HG02798 (cell line): ENCODE results near the gene NME4.
"Not testable (repeated sequence)": the region's sequence is repeated elsewhere in the genome, so short reads cannot be mapped to it uniquely, and the experiment has no call there.

ENCODE experiments used
- ATAC-seq: cut with Tn5 transposase; IDR thresholded peaks from one replicate; pipeline ENCODE4 v1.9.1; 2021; ENCODE audit warnings: mild to moderate bottlenecking; ENCODE audit not compliant: unreplicated experiment, poor library complexity

Gene NME4

GRCh38 chr16:375927-376816 lies 20.8 kb upstream of the NME4 start:
- no peak for ATAC-seq

DNA sequence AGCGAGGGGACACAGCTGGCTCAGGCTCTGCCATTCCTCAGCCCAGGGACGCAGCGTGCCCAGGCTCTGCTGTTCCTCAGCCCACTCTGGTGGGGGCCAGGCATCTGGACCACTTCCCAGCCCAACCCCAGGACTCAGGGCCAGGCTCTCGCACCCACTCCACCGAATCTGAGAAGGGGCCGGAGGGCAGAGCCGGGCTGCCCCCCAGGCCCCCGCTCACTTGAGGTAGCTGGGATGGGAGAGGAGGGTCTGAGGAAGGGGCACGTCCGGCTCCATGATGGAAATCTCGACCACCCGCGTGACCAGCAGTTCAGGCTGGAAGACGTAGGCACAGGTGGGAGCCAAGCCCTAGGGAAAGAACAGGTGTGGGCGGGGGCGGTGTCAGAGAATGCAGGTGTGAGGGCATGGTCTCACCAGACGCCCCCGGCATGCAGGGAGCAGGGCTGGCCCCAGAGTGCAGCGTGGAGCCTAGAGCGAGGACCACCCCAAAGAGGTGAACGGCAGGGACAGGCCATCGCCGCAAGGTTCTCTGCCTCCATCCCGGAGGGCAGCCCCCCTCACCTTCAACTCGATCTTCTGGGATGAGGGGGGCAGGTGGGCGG lies 20.1 kb upstream of the NME4 start:
- no peak for ATAC-seq

DNA sequence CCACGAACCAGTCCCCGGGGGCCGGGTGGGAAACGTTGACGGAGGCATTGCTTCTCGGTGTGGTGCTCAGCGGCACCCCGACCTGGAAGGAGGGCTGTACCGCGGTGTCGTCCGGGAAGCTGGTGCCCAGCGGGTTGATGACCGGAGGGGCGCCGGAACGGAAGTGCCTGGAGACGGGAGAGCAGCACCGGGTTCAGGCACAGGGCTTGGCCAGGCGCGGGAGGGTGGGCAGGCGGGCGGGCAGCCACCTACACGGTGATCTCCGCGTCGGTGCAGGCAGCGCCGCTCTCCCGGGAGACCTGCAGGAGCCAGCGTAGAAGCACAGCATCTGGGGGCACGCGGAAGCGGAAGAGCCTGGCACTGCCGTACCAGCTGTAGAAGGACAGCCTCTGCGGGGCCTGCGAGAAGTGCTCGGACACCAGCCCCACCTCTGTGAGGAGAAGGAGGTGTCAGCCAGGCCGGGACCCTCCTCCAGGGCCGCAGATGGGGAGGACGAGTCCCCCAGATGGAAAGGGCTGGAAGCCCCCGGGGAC lies 19.5 kb upstream of the NME4 start:
- ATAC-seq, result no peak

- not testable (repeated sequence) for ATAC-seq
Observed at GRCh38 chr16:378113-378820, 18.7 kb upstream of the NME4 start.

GRCh38 chr16:378821-379182 lies 18.2 kb upstream of the NME4 start:
- no peak for ATAC-seq

DNA sequence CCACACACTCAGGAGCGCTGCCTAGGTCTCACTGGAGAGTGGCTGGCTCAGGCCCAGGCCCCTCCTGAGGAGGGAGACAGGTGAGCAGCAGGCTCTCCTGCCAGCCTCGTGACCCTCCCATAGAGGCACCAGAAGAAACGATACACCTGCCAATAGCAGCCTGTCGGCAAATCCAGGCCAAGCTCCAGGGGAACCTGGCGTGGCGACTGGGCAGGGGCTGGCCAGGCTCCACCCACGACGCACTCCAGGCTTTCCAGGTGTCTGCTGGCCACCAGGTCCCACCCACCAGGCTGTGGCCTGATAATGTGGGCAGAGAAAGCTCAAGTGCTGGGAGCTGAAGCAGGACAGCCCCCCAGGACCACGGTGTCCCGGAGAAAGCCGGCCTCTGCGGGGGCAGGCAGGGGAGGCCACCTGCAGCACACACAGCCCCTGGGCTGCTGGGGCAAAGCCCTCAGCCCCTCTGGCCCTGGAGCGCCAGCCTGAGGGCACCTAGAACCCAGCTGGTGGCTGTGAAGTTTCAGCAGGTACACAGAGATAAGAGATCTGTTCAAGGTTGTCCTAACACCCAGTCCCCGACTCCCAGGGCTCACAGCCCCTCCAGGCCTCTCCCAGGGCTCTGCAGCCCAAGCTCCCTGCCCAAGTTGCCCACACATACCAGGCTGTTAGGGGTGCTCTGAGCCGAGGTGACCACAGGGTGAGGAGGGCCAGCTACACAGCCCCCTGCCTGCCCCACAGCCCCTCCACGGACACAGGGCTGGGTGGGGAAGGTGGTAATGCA lies 17.6 kb upstream of the NME4 start:
- ATAC-seq, result no peak

DNA sequence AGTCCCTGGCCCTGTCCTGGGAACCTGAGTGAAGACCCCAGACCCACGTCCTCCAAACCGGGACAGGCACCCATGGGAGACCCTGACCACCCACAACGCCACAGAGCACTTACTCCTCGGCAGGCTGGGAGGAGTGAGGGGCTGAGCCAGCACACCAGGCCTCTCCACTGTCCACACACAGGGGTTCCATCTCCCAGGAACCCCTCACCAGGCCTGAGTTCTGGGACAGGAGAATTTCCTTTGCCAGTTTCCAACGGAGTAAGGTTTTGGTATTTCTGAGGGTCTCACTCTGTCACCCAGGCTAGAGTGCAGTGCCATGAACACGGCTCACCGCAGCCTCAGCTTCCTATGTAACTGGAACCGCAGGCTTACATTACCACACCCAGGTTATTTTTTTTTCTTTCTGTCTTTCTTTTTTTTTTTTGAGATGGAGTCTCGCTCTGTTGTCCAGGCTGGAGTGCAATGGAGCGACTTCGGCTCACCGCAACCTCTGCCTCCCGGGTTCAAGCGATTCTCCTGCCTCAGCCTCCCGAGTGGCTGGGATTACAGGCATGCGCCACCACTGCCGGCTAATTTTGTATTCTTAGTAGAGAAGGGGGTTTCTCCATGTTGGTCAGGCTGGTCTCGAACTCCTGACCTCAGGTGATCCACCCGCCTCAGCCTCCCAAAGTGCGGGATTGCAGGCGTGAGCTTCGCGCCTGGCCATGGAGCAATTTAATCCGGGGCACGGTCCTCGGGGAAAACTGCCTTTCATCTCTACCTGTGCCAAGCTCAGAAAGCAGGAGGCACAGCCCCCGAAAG lies 16.8 kb upstream of the NME4 start:
- no peak for ATAC-seq

- ATAC-seq, result no peak
Observed at GRCh38 chr16:380762-381011, 16.3 kb upstream of the NME4 start.

DNA sequence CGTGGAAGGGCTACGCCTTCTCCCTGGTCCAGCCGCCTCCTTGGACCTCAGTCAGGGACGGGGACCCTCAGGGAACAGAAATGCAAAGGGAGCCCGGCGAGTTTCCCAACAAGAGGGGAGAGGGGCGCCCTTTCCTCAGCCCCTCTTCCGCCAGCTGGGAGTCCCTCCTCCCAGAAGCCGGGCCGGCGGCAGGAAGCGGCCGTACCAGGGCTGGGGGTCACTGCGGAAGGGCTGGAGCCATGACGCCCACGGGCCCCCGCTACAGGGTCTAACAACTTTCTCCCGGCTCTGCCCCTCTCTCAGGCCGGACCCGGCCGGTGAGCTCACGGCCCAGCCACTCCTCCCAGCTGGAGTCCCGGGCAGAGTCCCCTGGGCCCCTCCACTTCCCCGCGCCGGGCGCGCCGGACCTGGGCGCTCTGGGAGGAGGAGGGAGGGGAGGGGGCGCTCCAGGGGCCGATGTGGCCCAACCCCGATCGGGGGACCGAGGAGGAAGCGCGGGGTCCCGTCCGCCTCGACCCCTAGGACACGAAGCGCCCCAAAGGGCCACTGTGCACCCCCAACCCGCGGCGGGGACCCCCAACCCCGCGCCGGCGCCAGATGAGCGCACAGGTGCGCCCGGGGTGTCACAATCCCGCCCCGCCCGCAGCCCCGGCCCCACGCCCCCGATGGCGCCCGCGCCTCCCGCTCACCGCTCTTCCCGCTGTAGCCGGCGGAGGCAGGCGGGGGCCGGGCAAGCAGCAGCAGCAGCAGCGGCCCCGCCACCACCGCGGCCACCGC lies 15.8 kb upstream of the NME4 start:
- peak; percentile 14 for ATAC-seq

GRCh38 chr16:381789-382717 lies 14.9 kb upstream of the NME4 start, which contains the start of gene PGAP6:
PGAP6 (minus strand) TSS chr16:381978; CDS start chr16:381821, 157 bp downstream.
- peak; percentile 74 for ATAC-seq

- ATAC-seq, result no peak
Observed at GRCh38 chr16:383326-384051, 13.5 kb upstream of the NME4 start.

- ATAC-seq, result no peak
Observed at GRCh38 chr16:386641-387156, 10.3 kb upstream of the NME4 start.

DNA sequence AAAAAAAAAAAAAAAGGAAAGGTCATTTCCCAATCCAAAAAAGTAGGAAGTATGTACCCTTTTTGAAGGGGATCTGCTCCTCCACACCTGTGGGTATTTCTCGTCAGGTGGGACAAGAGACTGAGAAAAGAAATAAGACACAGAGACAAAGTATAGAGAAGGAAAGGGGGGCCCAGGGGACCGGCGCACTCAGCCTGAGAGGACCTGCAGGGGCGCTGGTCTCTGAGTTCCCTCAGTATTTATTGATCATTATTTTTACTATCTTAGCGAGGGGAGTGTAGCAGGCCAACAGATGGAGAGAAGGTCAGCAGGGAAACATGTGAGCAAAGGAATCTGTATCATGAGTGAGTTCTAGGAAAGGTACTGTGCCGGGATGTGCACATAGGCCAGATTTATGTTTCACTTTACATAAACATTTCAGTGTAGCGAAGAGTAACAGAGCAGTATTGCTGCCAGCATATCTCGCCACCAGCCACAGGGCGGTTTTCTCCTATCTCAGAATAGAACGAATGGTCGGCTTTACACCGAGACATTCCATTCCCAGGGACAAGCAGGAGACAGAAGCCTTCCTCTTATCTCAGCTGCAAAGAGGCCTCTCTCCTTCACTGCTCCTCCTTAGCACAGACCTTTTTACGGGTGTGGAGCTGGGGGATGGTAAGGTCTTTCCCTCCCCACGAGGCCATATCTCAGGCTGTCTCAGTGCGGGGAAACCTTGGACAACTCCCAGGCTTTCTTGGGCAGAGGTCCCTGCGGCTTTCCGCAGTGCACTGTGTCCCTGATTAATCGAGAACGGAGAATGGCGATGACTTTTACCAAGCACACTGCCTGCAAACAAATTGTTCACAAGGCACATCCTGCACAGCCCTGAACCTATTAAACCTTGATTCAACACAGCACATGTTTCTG lies 9.0 kb upstream of the NME4 start:
- not testable (repeated sequence) for ATAC-seq

- no peak for ATAC-seq
Observed at GRCh38 chr16:389352-389751, 7.6 kb upstream of the NME4 start.

- peak; percentile 47 for ATAC-seq
Observed at GRCh38 chr16:391885-392335, 5.1 kb upstream of the NME4 start.

DNA sequence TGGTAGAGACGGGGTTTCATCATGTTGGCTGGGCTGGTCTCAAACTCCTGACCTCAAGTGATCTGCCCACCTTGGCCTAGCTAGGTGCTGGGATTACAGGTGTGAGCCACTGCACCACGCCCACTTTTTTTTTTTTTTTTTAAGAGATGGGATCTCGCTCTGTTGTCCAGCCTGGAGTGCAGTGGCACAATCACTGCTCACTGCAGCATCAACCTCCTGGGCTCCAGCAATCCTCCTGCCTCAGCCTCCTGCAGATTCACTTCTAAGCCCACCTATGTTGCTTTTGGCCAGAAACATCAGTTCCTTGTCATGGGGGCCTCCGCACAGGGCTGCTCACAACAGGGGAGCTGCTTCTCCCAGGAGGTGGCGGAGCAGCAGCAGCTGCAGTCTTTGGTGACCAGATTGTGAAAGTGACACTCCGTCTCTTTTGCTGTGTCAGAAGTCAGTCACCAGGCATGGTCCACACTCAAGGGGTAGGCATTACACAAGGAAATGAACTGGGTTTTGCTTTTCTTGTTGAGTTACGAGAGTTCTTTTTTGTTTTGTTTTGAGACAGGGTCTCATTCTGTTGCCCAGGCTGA lies 4.5 kb upstream of the NME4 start:
- ATAC-seq, result peak; percentile 48
